Lower lobe of right lung (tissue), 2 donors: ENCODE results near the gene WDCP. TPM values are rescaled to one million over a fixed set of nuclear protein-coding genes. Genes with fewer than 3 reads are reported as not detected.
A peak's percentile ranks its signal among the peaks of the same experiment; 100 is the strongest.

Experiments used
- ATAC-seq, 2 donors: fragments of 200-7000 bp; cut with Tn5 transposase; one replicate each; pipeline ENCODE4 v1.9.1; 2020 to 2022; ENCODE audit warnings: mild to moderate bottlenecking in 2 of 2, moderate library complexity in 2 of 2
- DNase-seq: peaks from one replicate; pipeline ENCODE4 v3.0.0-alpha.2; 2020
- H3K27ac ChIP-seq: fragments of 200-600 bp; one replicate; pipeline ENCODE4 v1.8.0; 2022
- H3K27me3 ChIP-seq: fragments of 200-600 bp; one replicate; pipeline ENCODE4 v1.8.0; 2022; ENCODE audit warnings: low read depth
- H3K36me3 ChIP-seq: fragments of 200-600 bp; one replicate; pipeline ENCODE4 v1.8.0; 2022; ENCODE audit warnings: mild to moderate bottlenecking
- H3K4me1 ChIP-seq: fragments of 200-600 bp; one replicate; pipeline ENCODE4 v1.8.0; 2022
- H3K4me3 ChIP-seq: fragments of 200-600 bp; one replicate; pipeline ENCODE4 v1.8.0; 2022; ENCODE audit warnings: mild to moderate bottlenecking
- H3K9me3 ChIP-seq: fragments of 200-600 bp; one replicate; pipeline ENCODE4 v1.8.0; 2022
- CTCF ChIP-seq: fragments of 200-600 bp; IDR thresholded peaks from one replicate; pipeline ENCODE4 v1.8.0; 2022; ENCODE audit warnings: antibody characterized with exemption, mild to moderate bottlenecking
- intact Hi-C: fragments of 100-400 bp; cut with DNase I; formaldehyde crosslinking; loops from one replicate; pipeline ENCODE4 v1.11.0; 2022
- total RNA-seq: library from RNA; stranded (reverse); fragmentation: NEBNext Ultra II Directional; extraction: Animal tissue kit (Norgen Biotek cat#: 25700); gene quantifications from one replicate; pipeline ENCODE4 v1.2.1, GENCODE V29; 2021
- donor health status: DM: no; HTN: yes; CAD: no; lungs with severe emphysema.

The WDCP gene
- total RNA-seq, 1 donor from 2014 or later: 10.5 TPM

GRCh38 chr2:24054366-24055010 lies 7.3 kb upstream of the WDCP start:
- ATAC-seq (no peak), DNase-seq (no peak)
- Histone ChIP-seq H3K9me3 (no peaks in the 10 kb centered on the region), H3K27ac (no peak overlapping the region), H3K4me3 (no peak overlapping the region), H3K27me3 (no peaks in the 10 kb centered on the region), H3K36me3 (no peaks in the 10 kb centered on the region), H3K4me1 (peaks cover 7% of the 10 kb centered on the region)
- intact Hi-C loops: no loop called here
- no peak for TF ChIP-seq CTCF

GRCh38 chr2:24052951-24053350 lies 5.8 kb upstream of the WDCP start:
- ATAC-seq (no peak), DNase-seq (no peak)
- H3K27ac ChIP-seq: no peak overlapping the region
- H3K27me3 ChIP-seq: no peaks in the 10 kb centered on the region
- TF ChIP-seq CTCF: no peak
- peaks cover 17% of the 10 kb centered on the region for H3K4me1 ChIP-seq
- H3K9me3 ChIP-seq: no peaks in the 10 kb centered on the region
- intact Hi-C loops: no loop called here
- no peaks in the 10 kb centered on the region for H3K36me3 ChIP-seq
- H3K4me3 ChIP-seq: no peak overlapping the region

GRCh38 chr2:24051833-24052232 lies 4.6 kb upstream of the WDCP start:
- ATAC-seq: no peak
- no peaks in the 10 kb centered on the region for H3K36me3 ChIP-seq
- H3K4me3 ChIP-seq: no peak overlapping the region
- H3K9me3 ChIP-seq: no peaks in the 10 kb centered on the region
- peaks cover 21% of the 10 kb centered on the region for H3K4me1 ChIP-seq
- no peak for TF ChIP-seq CTCF
- intact Hi-C loops: no loop called here
- no peak overlapping the region for H3K27ac ChIP-seq
- H3K27me3 ChIP-seq: no peaks in the 10 kb centered on the region
- DNase-seq: no peak

- H3K4me3 ChIP-seq: peak overlapping the region; percentile 82
- peak; percentile 20 to 45 for ATAC-seq
- no peaks in the 10 kb centered on the region for H3K9me3 ChIP-seq
- peaks cover 30% of the 10 kb centered on the region for H3K4me1 ChIP-seq
- H3K27me3 ChIP-seq: no peaks in the 10 kb centered on the region
- H3K36me3 ChIP-seq: no peaks in the 10 kb centered on the region
- intact Hi-C loops: no loop called here
- no peak for TF ChIP-seq CTCF
- peak; percentile 55 for DNase-seq
- H3K27ac ChIP-seq: peak overlapping the region; percentile 72
Measured at GRCh38 chr2:24050041-24050979, 3.1 kb upstream of the WDCP start.

GRCh38 chr2:24049485-24050021 lies 2.4 kb upstream of the WDCP start, which contains the start of gene FKBP1B:
Gene FKBP1B (plus strand): TSS chr2:24049741. CDS start chr2:24049850, 109 bp downstream.
- H3K27me3 ChIP-seq: no peaks in the 10 kb centered on the region
- intact Hi-C loops: no loop called here
- DNase-seq (peak; percentile 71), ATAC-seq (peak; percentile 78 to 83)
- no peaks in the 10 kb centered on the region for H3K9me3 ChIP-seq
- H3K4me1 ChIP-seq: peaks cover 30% of the 10 kb centered on the region
- peak within 1 kb of the TSS; percentile 72 for H3K27ac ChIP-seq
- no peak for TF ChIP-seq CTCF
- no peaks in the 10 kb centered on the region for H3K36me3 ChIP-seq
- H3K4me3 ChIP-seq: peak within 1 kb of the TSS; percentile 82
